ENCODE data around the gene CMTM2.

CMTM2 gene

GRCh38 chr16:66581246-66581952 is 2.1 kb downstream of the CMTM2 start:
- Histone ChIP-seq H3K27me3 (ENCODE audit: insufficient read depth, low read length, poor library complexity, severe bottlenecking) (no peaks in the 10 kb centered on the region), H3K9me2 (replicated peaks; ENCODE audit: low read depth, low read length) (no peaks in the 10 kb centered on the region), H3K4me2 (ENCODE audit: low read depth, low read length, poor library complexity, severe bottlenecking) (no peak overlapping the region), H2AFZ (ENCODE audit: low read length) (no peak overlapping the region), H3K79me2 (ENCODE audit: insufficient read depth, low read length) (no peaks in the 10 kb centered on the region), H4K20me1 (ENCODE audit: insufficient read depth, low read length, poor library complexity, severe bottlenecking) (no peaks in the 10 kb centered on the region), H3K9ac (ENCODE audit: low read depth, low read length, poor library complexity, severe bottlenecking) (no peak overlapping the region), H3K36me3 (ENCODE audit: insufficient read depth, low read length) (no peaks in the 10 kb centered on the region), H3K4me1 (ENCODE audit: insufficient read depth, low read length, poor library complexity, severe bottlenecking) (peaks cover 20% of the 10 kb centered on the region), H3K4me3 (ENCODE audit: low read length, poor library complexity, severe bottlenecking) (no peak overlapping the region), H3K9me3 (ENCODE audit: insufficient read depth, low read depth, low read length) (no peaks in the 10 kb centered on the region), H3F3A (ENCODE audit: low read depth) (no peaks in the 10 kb centered on the region)
- no peak for TF ChIP-seq CTCF (conservative IDR thresholded peaks at IDR 0.05; ENCODE audit: low read length)
- TF ChIP-seq EZH2phosphoT487 (IDR thresholded peaks at IDR 0.05; ENCODE audit: borderline replicate concordance) = no peak

- H3K79me2 ChIP-seq (ENCODE audit: insufficient read depth, low read length) = no peaks in the 10 kb centered on the region
- H2AFZ ChIP-seq (ENCODE audit: low read length) = no peak overlapping the region
- TF ChIP-seq CTCF (conservative IDR thresholded peaks at IDR 0.05; ENCODE audit: low read length) (no peak), EZH2phosphoT487 (IDR thresholded peaks at IDR 0.05; ENCODE audit: borderline replicate concordance) (no peak)
- H3K4me1 ChIP-seq (ENCODE audit: insufficient read depth, low read length, poor library complexity, severe bottlenecking) = peaks cover 16% of the 10 kb centered on the region
- H3K9me2 ChIP-seq (replicated peaks; ENCODE audit: low read depth, low read length) = no peaks in the 10 kb centered on the region
- no peaks in the 10 kb centered on the region for H3K36me3 ChIP-seq (ENCODE audit: insufficient read depth, low read length)
- H3F3A ChIP-seq (ENCODE audit: low read depth) = no peaks in the 10 kb centered on the region
- no peaks in the 10 kb centered on the region for H3K9me3 ChIP-seq (ENCODE audit: insufficient read depth, low read depth, low read length)
- no peak overlapping the region for H3K9ac ChIP-seq (ENCODE audit: low read depth, low read length, poor library complexity, severe bottlenecking)
- no peak overlapping the region for H3K4me2 ChIP-seq (ENCODE audit: low read depth, low read length, poor library complexity, severe bottlenecking)
- no peak overlapping the region for H3K4me3 ChIP-seq (ENCODE audit: low read length, poor library complexity, severe bottlenecking)
- no peaks in the 10 kb centered on the region for H3K27me3 ChIP-seq (ENCODE audit: insufficient read depth, low read length, poor library complexity, severe bottlenecking)
- no peaks in the 10 kb centered on the region for H4K20me1 ChIP-seq (ENCODE audit: insufficient read depth, low read length, poor library complexity, severe bottlenecking)
Measured at GRCh38 chr16:66585481-66586239, 6.4 kb downstream of the CMTM2 start.

GRCh38 chr16:66587881-66588600 is 8.8 kb downstream of the CMTM2 start:
- no peak overlapping the region for H2AFZ ChIP-seq (ENCODE audit: low read length)

More at GRCh38 chr16:66587881-66588600, 8.8 kb downstream of the CMTM2 start:
- Histone ChIP-seq H3K9ac (ENCODE audit: low read depth, low read length, poor library complexity, severe bottlenecking) (peak overlapping the region; percentile 23), H3K4me1 (ENCODE audit: insufficient read depth, low read length, poor library complexity, severe bottlenecking) (peaks cover 16% of the 10 kb centered on the region), H3K4me2 (ENCODE audit: low read depth, low read length, poor library complexity, severe bottlenecking) (no peak overlapping the region), H3K27me3 (ENCODE audit: insufficient read depth, low read length, poor library complexity, severe bottlenecking) (no peaks in the 10 kb centered on the region), H3K4me3 (ENCODE audit: low read length, poor library complexity, severe bottlenecking) (no peak overlapping the region), H3F3A (ENCODE audit: low read depth) (no peaks in the 10 kb centered on the region), H3K79me2 (ENCODE audit: insufficient read depth, low read length) (no peaks in the 10 kb centered on the region), H3K9me2 (replicated peaks; ENCODE audit: low read depth, low read length) (no peaks in the 10 kb centered on the region), H4K20me1 (ENCODE audit: insufficient read depth, low read length, poor library complexity, severe bottlenecking) (no peaks in the 10 kb centered on the region), H3K9me3 (ENCODE audit: insufficient read depth, low read depth, low read length) (no peaks in the 10 kb centered on the region), H3K36me3 (ENCODE audit: insufficient read depth, low read length) (no peaks in the 10 kb centered on the region)
- TF ChIP-seq EZH2phosphoT487 (IDR thresholded peaks at IDR 0.05; ENCODE audit: borderline replicate concordance) (no peak), CTCF (conservative IDR thresholded peaks at IDR 0.05; ENCODE audit: low read length) (no peak)

Measured in Loucy (cell line).